Ovary (tissue), 3 donors: ENCODE results near the gene DNAJA4.

Experiments used
- EP300 ChIP-seq: sonication (generic); formaldehyde crosslinking; IDR thresholded peaks from one replicate; pipeline ENCODE4 v1.6.1; 2017; ENCODE audit warnings: antibody characterized with exemption
- POLR2A ChIP-seq: fragments of 450-650 bp; IDR thresholded peaks from one replicate; pipeline ENCODE4 v1.6.1; 2017; ENCODE audit warnings: antibody characterized with exemption, mild to moderate bottlenecking, moderate library complexity
- TF ChIP-seq, protein P1 (sequence below), 3 donors: fragments of 450-650 bp in 2 of 3; fragments of 200-600 bp in 1 of 3; IDR thresholded peaks; one replicate each; pipeline versions ENCODE4 v1.5.1 to v1.8.0; 2016 to 2022; ENCODE audit warnings: antibody characterized with exemption in 3 of 3, mild to moderate bottlenecking in 1 of 3
- donor health status: DM: no; HTN: no; CAD: no.

GRCh38 chr15:78216276-78217104 lies 47.9 kb upstream of the DNAJA4 start:
- TF ChIP-seq, protein P1, sequence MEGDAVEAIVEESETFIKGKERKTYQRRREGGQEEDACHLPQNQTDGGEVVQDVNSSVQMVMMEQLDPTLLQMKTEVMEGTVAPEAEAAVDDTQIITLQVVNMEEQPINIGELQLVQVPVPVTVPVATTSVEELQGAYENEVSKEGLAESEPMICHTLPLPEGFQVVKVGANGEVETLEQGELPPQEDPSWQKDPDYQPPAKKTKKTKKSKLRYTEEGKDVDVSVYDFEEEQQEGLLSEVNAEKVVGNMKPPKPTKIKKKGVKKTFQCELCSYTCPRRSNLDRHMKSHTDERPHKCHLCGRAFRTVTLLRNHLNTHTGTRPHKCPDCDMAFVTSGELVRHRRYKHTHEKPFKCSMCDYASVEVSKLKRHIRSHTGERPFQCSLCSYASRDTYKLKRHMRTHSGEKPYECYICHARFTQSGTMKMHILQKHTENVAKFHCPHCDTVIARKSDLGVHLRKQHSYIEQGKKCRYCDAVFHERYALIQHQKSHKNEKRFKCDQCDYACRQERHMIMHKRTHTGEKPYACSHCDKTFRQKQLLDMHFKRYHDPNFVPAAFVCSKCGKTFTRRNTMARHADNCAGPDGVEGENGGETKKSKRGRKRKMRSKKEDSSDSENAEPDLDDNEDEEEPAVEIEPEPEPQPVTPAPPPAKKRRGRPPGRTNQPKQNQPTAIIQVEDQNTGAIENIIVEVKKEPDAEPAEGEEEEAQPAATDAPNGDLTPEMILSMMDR (IDR thresholded peaks at IDR 0.05) = no peak
- TF ChIP-seq POLR2A = no peak
- TF ChIP-seq EP300 = no peak
